NB4 (cell line): ENCODE measurements around the gene NHERF1.

ENCODE experiments used
- DNase-seq: peaks from one replicate; pipeline ENCODE4 v3.0.0; 2010; ENCODE audit warnings: low read depth
- H3K4me3 ChIP-seq: one replicate; pipeline ENCODE4 v1.5.1; 2011; ENCODE audit warnings: mild to moderate bottlenecking, low read depth, low read length, moderate library complexity
- MYC ChIP-seq: IDR thresholded peaks from 2 replicates; pipeline ENCODE4 v1.6.1; 2011; ENCODE audit warnings: low read depth, low read length
- POLR2A ChIP-seq: IDR thresholded peaks from 2 replicates; pipeline ENCODE4 v1.6.1; 2011; ENCODE audit warnings: mild to moderate bottlenecking; ENCODE audit not compliant: insufficient read length; ENCODE audit errors: extremely low read depth
- TF ChIP-seq, protein P1 (sequence below): IDR thresholded peaks from one replicate; pipeline ENCODE4 v1.5.1; 2012; ENCODE audit warnings: low read depth, low read length
- TF ChIP-seq, protein P2 (sequence below): IDR thresholded peaks from 2 replicates; pipeline ENCODE4 v1.6.1; 2011; ENCODE audit warnings: low read depth, low read length

The NHERF1 gene

DNA sequence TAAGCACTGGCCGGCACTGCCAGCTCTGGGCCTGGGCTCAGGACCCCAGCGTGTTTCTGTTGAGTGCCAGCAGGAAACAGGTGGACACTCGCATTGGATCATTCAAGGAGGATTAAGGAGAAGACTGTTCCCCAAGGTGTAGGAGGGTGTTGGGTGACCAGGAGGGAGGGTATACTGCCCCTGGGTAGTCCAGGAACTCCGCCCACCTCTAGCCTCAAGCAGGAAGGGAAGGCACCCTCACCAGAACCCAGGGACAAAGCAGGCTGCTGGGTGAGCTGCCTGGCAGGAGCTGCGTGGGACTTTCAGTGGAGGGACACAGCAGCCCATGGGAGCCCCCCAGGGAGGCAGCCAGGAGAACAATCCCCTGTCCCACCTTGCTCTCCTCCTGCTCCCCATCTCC lies 19.1 kb upstream of the NHERF1 start:
- TF ChIP-seq, protein P1, sequence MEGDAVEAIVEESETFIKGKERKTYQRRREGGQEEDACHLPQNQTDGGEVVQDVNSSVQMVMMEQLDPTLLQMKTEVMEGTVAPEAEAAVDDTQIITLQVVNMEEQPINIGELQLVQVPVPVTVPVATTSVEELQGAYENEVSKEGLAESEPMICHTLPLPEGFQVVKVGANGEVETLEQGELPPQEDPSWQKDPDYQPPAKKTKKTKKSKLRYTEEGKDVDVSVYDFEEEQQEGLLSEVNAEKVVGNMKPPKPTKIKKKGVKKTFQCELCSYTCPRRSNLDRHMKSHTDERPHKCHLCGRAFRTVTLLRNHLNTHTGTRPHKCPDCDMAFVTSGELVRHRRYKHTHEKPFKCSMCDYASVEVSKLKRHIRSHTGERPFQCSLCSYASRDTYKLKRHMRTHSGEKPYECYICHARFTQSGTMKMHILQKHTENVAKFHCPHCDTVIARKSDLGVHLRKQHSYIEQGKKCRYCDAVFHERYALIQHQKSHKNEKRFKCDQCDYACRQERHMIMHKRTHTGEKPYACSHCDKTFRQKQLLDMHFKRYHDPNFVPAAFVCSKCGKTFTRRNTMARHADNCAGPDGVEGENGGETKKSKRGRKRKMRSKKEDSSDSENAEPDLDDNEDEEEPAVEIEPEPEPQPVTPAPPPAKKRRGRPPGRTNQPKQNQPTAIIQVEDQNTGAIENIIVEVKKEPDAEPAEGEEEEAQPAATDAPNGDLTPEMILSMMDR, result no peak
- no peak for TF ChIP-seq MYC
- TF ChIP-seq POLR2A, result no peak
- TF ChIP-seq, protein P2, sequence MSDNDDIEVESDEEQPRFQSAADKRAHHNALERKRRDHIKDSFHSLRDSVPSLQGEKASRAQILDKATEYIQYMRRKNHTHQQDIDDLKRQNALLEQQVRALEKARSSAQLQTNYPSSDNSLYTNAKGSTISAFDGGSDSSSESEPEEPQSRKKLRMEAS, result no peak
- H3K4me3 ChIP-seq, result no peak overlapping the region
- DNase-seq, result no peak

DNA sequence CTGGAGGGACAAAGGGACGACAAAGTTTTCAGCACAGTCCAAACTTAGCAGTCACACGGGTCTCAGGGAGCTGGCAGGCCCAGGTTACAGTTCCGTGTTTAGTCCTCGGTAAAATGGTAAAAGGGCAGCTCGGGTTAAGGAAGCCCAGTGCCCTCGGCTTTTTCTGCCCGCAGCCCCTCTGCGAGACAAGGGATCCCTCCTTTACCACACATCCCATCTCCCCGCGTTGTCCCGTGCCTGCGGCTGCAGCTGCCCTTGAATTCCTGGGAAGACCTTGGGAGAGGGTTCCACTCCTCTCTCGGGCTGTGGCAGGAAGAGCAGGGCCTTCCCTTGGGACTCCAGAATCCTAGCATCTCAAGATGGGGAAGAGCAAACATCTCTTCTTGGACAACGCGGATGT lies 18.6 kb upstream of the NHERF1 start:
- no peak overlapping the region for H3K4me3 ChIP-seq
- TF ChIP-seq, protein P2, result no peak
- TF ChIP-seq, protein P1, result no peak
- TF ChIP-seq POLR2A, result no peak
- no peak for TF ChIP-seq MYC
- no peak for DNase-seq

DNA sequence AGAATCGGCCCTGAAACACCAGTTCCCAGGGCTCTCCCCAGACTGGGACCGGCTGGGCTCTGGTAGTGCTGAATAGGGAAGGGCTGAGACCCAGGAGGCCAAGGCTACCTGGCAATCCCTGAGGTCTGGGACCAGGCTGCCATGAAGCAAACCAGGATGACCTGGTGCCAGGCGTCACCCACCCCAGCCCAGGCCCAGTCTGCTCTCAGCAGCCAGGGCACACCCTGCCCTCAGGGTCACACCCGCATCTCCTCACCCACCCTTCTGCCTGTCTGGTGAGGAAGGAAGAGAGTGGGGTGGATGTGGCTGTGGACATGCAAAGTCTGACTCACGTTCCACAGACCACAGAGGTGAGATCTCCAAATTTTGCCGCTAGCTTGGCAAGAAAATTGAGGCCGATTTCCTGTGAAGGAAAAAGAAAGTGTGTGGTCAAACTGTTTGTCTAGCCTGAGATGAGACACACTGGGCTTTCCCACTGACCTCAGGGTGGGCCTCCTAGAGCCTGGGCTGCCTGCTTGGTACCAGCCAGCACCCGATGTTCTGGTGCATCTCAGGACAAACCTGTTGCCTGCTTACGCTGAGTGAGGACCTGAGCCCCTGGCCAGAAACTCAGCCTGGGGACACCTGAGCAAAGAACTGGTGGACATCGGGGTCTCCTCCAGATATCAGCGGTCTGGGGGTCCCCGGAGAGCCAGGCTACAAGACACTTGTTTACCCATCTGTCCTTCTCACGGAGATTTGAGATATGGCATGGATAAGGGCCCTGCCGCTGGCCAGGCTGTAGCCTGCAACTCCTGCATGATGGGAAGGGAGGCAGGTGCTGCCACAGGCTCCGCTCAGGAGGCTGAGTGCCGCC lies 17.7 kb upstream of the NHERF1 start:
- TF ChIP-seq POLR2A (no peak), MYC (no peak)
- TF ChIP-seq, protein P2, result no peak
- TF ChIP-seq, protein P1, result no peak
- no peak for DNase-seq
- H3K4me3 ChIP-seq, result no peak overlapping the region

DNA sequence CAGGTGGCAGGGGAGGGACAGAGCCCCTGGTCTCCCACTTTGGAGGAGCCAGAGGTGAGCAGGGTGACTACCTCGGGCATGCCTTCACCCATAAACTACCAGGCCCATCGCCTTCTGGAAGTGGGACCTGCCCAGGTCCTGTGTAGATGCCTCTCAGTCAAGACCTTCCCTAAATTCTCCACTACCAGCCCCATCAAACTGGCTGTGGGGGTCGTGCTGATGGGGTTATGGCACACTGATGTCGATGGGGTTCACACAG lies 17.2 kb upstream of the NHERF1 start:
- DNase-seq, result no peak
- TF ChIP-seq, protein P1, result no peak
- TF ChIP-seq POLR2A, result no peak
- TF ChIP-seq MYC, result no peak
- TF ChIP-seq, protein P2, result no peak

DNA sequence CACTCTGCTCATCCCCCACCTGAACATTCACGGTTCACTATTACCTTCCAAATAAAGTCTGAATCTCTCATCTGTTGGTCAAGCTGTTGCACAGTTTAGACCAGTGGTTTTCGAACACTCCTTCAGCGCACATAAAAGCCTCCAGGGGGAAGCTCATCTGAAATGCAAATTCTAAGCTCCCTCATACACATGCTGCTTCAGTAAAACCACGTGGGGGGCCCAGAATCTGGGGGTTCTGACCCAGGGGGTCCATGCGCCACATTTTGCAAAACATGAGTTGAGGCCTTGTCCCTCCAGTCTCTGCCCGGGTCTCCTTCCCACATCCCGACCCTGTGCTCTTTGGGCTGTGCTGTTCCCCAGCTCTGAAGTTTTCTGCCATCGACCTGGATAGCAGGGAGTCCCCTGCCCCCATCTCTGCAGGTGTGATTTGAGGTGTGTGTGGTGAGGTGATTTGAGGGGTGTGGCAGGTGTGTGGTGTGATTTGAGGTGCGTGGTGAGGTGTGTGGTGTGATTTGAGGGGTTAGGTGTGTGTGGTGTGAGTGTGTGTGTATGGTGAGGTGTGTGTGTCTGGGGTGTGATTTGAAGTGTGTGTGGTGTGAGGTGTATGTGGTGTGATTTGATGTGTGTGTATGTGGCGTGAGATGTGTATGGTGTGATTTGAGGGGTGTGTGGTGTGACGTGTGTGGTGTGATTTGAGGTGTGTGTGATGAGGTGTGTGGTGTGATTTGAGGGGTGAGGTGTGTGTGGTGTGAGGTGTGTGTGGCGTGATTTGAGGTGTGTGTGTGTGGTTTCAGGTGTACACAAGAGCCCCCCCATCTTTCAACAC lies 16.2 kb upstream of the NHERF1 start:
- TF ChIP-seq, protein P1, result no peak
- TF ChIP-seq POLR2A (no peak), MYC (no peak)
- TF ChIP-seq, protein P2, result no peak
- H3K4me3 ChIP-seq, result no peak overlapping the region
- DNase-seq, result no peak

More for the DNA sequence above, 17.2 kb upstream of the NHERF1 start:
- H3K4me3 ChIP-seq, result no peak overlapping the region
